Measurements from ENCODE around the gene PACRG.

Gene PACRG

GRCh38 chr6:163288915-163289314 is 561.1 kb downstream of the PACRG start:
- no peak for TF ChIP-seq TAF1 (IDR thresholded peaks at IDR 0.05; ENCODE audit: borderline replicate concordance, insufficient read depth, low read length)

- TF ChIP-seq SIN3A (IDR thresholded peaks at IDR 0.05; ENCODE audit: borderline replicate concordance, insufficient read depth, low read length), result no peak
- TF ChIP-seq REST (IDR thresholded peaks at IDR 0.05; ENCODE audit: insufficient read depth in 1 of 2, low read depth in 2 of 2, low read length in 2 of 2), result no peak
- TF ChIP-seq TAF1 (IDR thresholded peaks at IDR 0.05; ENCODE audit: borderline replicate concordance, insufficient read depth, low read length), result no peak
- no peak for TF ChIP-seq POLR2AphosphoS5 (IDR thresholded peaks at IDR 0.05; ENCODE audit: low read depth, low read length)
- TF ChIP-seq FOXP2 (optimal IDR thresholded peaks at IDR 0.05; ENCODE audit: borderline replicate concordance, extremely low read depth, extremely low read length, insufficient read depth), result no peak
These were observed 561.7 kb downstream of the PACRG start for GRCh38 chr6:163289447-163289846.

- TF ChIP-seq FOXP2 (optimal IDR thresholded peaks at IDR 0.05; ENCODE audit: borderline replicate concordance, extremely low read depth, extremely low read length, insufficient read depth), result no peak
- no peak for TF ChIP-seq SIN3A (IDR thresholded peaks at IDR 0.05; ENCODE audit: borderline replicate concordance, insufficient read depth, low read length)
- TF ChIP-seq POLR2AphosphoS5 (IDR thresholded peaks at IDR 0.05; ENCODE audit: low read depth, low read length), result no peak
These were observed 562.9 kb downstream of the PACRG start for GRCh38 chr6:163290545-163291274.

- no peak for TF ChIP-seq SIN3A (IDR thresholded peaks at IDR 0.05; ENCODE audit: borderline replicate concordance, insufficient read depth, low read length)
These were observed 563.8 kb downstream of the PACRG start for GRCh38 chr6:163291622-163292021.

- TF ChIP-seq TAF1 (IDR thresholded peaks at IDR 0.05; ENCODE audit: borderline replicate concordance, insufficient read depth, low read length) (no peak), SIN3A (IDR thresholded peaks at IDR 0.05; ENCODE audit: borderline replicate concordance, insufficient read depth, low read length) (no peak), REST (IDR thresholded peaks at IDR 0.05; ENCODE audit: insufficient read depth in 1 of 2, low read depth in 2 of 2, low read length in 2 of 2) (no peak), POLR2AphosphoS5 (IDR thresholded peaks at IDR 0.05; ENCODE audit: low read depth, low read length) (no peak), FOXP2 (optimal IDR thresholded peaks at IDR 0.05; ENCODE audit: borderline replicate concordance, extremely low read depth, extremely low read length, insufficient read depth) (no peak)
These were observed 565.5 kb downstream of the PACRG start for GRCh38 chr6:163293286-163293685.

- TF ChIP-seq REST (IDR thresholded peaks at IDR 0.05; ENCODE audit: insufficient read depth in 1 of 2, low read depth in 2 of 2, low read length in 2 of 2) (no peak), TAF1 (IDR thresholded peaks at IDR 0.05; ENCODE audit: borderline replicate concordance, insufficient read depth, low read length) (no peak), POLR2AphosphoS5 (IDR thresholded peaks at IDR 0.05; ENCODE audit: low read depth, low read length) (no peak), SIN3A (IDR thresholded peaks at IDR 0.05; ENCODE audit: borderline replicate concordance, insufficient read depth, low read length) (no peak), FOXP2 (optimal IDR thresholded peaks at IDR 0.05; ENCODE audit: borderline replicate concordance, extremely low read depth, extremely low read length, insufficient read depth) (no peak)
These were observed 567.0 kb downstream of the PACRG start for GRCh38 chr6:163294734-163295133.
